GM12874 (cell line): ENCODE measurements around the gene BMP15.

ENCODE experiments used
- CTCF ChIP-seq: IDR thresholded peaks from 2 replicates; pipeline ENCODE4 v1.5.1; 2011; ENCODE audit warnings: low read depth, mild to moderate bottlenecking, control low read depth, low read length, moderate library complexity; ENCODE audit not compliant: insufficient read depth

Gene BMP15

DNA sequence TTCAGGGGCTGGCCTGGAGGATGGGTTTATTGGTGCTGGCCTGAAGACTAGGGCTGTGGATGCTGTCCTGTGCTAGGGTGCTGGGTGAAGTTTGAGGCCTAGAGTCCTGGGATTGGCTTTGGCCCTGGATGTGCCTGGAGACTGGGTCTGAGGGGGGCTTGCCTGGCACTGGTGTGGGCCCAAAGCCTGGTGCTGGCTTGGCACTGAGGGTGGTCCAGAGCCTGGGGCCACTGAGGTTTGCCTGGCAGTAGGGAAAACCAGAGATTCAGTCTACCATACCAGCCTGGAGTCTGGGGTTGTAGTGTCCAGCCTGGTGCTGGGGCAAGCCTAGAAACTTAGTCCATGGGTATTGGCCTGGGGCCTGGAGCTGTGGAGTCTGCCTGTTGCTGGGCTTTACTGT lies 16.6 kb downstream of the BMP15 start:
- TF ChIP-seq CTCF: no peak

DNA sequence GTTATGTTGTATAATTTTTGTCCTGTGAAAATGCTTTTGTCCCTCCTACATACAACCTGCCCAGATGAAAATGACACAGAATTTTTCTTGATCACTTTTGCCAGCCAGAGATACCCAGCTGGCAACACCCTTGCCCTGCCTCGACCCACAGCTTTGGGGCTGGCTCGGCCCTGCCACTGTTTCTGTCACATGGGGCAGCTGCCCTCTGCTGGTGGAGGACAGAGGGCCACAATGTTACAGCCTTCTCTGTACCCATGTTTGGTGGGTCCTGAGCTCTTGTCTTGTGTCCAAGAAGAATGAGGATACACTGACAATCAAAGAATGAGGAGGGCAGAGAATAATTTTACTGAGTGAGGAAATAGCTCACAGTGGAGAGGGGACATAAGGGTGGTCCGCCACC lies 31.1 kb downstream of the BMP15 start:
- TF ChIP-seq CTCF: peak; percentile 38; the same call in 1 of the 2 replicates

- no peak for TF ChIP-seq CTCF
These were observed 31.9 kb downstream of the BMP15 start for GRCh38 chrX:50942471-50942870.

DNA sequence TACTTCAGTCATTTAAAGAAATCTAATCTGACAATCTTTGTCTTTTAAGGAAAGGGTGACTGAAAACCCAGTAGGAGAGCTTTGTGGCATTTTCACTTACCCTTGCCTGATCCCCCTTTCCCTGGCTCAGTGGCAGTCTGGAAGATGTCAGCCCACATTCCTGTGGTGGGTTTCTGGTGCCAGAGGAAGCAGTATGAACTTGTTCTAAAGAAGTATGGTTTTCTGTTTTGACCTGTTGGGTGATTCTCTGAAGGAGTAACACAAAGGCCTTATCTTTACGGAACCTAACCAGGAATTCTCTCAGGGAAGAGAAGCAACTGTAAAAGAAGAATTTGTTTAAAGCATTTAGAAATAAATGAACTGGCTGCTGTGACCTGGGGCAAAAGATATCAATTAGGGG lies 41.9 kb downstream of the BMP15 start:
- no peak for TF ChIP-seq CTCF

DNA sequence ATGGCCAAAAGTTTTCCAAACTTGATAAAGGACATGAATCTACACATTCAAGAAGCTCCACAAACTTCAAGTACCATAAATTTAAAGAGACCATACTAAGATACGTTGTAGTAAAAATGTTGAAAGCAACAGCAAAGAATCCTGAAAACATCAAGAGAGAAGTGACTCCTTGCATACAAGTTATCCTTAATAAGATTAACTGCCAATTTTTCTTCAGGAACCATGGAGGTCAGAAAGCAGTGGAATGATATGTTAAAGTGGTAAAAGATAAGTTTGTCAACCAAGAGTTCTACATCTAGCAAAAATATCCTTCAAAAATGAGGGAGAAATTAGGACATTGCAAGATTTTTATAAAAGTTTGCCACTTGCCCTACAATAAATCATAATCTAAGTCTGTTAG lies 43.3 kb downstream of the BMP15 start:
- TF ChIP-seq CTCF: no peak

- TF ChIP-seq CTCF: no peak
These were observed 51.6 kb downstream of the BMP15 start for GRCh38 chrX:50962156-50962555.

DNA sequence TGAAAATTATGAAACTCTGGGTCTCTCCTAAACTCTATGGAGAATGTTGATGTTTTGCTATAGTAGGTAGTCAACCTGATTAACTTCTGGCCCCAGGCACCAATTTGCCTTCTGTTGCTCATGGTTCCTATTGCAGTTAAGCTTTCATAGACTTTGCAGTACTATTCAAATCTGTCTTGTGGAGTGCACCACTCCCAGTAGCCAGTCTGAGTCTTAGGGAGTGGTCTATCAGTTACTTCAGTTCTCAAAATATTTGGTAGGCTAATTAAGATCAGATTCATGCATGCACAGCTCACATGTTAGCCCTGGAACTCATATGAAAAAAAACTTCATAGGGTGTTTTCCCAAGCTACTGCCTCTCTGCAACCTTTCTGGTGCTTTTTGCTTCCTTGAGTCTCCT lies 53.3 kb downstream of the BMP15 start:
- TF ChIP-seq CTCF: no peak
